Neural progenitor cell (in vitro differentiated cells): ENCODE data around the gene KAZALD1. TPM values are rescaled to one million over a fixed set of nuclear protein-coding genes. Genes with fewer than 3 reads are reported as not detected.

ENCODE experiments used
- DNase-seq: peaks from one replicate; pipeline ENCODE4 v3.0.0-alpha.2; 2016; ENCODE audit warnings: low spot score
- H2AFZ ChIP-seq: fragments of 200-600 bp; sonication (generic); replicated peaks from 2 replicates; pipeline ENCODE4 v1.6.1; 2016; ENCODE audit warnings: antibody characterized with exemption
- H3F3A ChIP-seq: fragments of 200-600 bp; sonication (generic); 2 replicates; pipeline ENCODE4 v1.6.1; 2016; ENCODE audit warnings: antibody characterized with exemption, low read depth
- H3K27ac ChIP-seq: fragments of 200-600 bp; sonication (generic); 2 replicates; pipeline ENCODE4 v1.5.1; 2016; ENCODE audit warnings: mild to moderate bottlenecking
- H3K27me3 ChIP-seq: fragments of 200-600 bp; sonication (generic); 2 replicates; pipeline ENCODE4 v1.6.1; 2016; ENCODE audit warnings: mild to moderate bottlenecking, moderate library complexity
- H3K36me3 ChIP-seq: fragments of 200-600 bp; sonication (generic); 2 replicates; pipeline ENCODE4 v1.5.1; 2016
- H3K4me1 ChIP-seq: fragments of 200-600 bp; sonication (generic); 2 replicates; pipeline ENCODE4 v1.6.1; 2016; ENCODE audit warnings: mixed run types
- H3K4me2 ChIP-seq: fragments of 200-600 bp; sonication (generic); 2 replicates; pipeline ENCODE4 v1.6.1; 2016
- H3K4me3 ChIP-seq: fragments of 200-600 bp; sonication (generic); 2 replicates; pipeline ENCODE4 v1.5.1; 2016
- H3K79me2 ChIP-seq: fragments of 200-600 bp; sonication (generic); 2 replicates; pipeline ENCODE4 v1.6.1; 2016; ENCODE audit warnings: low read depth
- H3K9ac ChIP-seq: fragments of 200-600 bp; sonication (generic); 2 replicates; pipeline ENCODE4 v1.6.1; 2016
- H3K9me3 ChIP-seq: fragments of 200-600 bp; sonication (generic); 2 replicates; pipeline ENCODE4 v1.5.1; 2016; ENCODE audit warnings: low read depth
- H4K20me1 ChIP-seq: fragments of 200-600 bp; sonication (generic); 2 replicates; pipeline ENCODE4 v1.6.1; 2016; ENCODE audit warnings: low read depth
- H3K27ac Mint-ChIP-seq: 3 replicates; pipeline ENCODE4 v1.8.0; 2021; ENCODE audit warnings: mixed read lengths
- H3K27me3 Mint-ChIP-seq: 2 replicates; pipeline ENCODE4 v1.8.0; 2022; ENCODE audit warnings: low read depth, mild to moderate bottlenecking, inconsistent platforms, moderate library complexity, mixed read lengths; ENCODE audit not compliant: insufficient read depth
- H3K36me3 Mint-ChIP-seq: 3 replicates; pipeline ENCODE4 v1.8.0; 2021; ENCODE audit warnings: mixed read lengths
- H3K4me1 Mint-ChIP-seq: 3 replicates; pipeline ENCODE4 v1.8.0; 2021; ENCODE audit warnings: mixed read lengths
- H3K4me3 Mint-ChIP-seq: 3 replicates; pipeline ENCODE4 v1.8.0; 2021; ENCODE audit warnings: mild to moderate bottlenecking, moderate library complexity, mixed read lengths
- H3K9me3 Mint-ChIP-seq: 3 replicates; pipeline ENCODE4 v1.8.0; 2020; ENCODE audit warnings: mixed read lengths
- CTCF ChIP-seq: fragments of 200-600 bp; sonication (generic); IDR thresholded peaks from 2 replicates; pipeline ENCODE4 v1.5.1; 2017; ENCODE audit warnings: antibody characterized with exemption, mild to moderate bottlenecking
- EZH2 ChIP-seq: fragments of 200-600 bp; sonication (generic); IDR thresholded peaks from 2 replicates; pipeline ENCODE4 v1.6.1; 2017; ENCODE audit warnings: antibody characterized with exemption, mild to moderate bottlenecking, moderate library complexity
- EZH2phosphoT487 ChIP-seq: fragments of 200-600 bp; sonication (generic); IDR thresholded peaks from 2 replicates; pipeline ENCODE4 v1.6.1; 2017; ENCODE audit warnings: antibody characterized with exemption
- total RNA-seq: library from RNA; depleted of rRNA; stranded (reverse); fragments of >200 nt; gene quantifications from 2 replicates; pipeline ENCODE4 v1.2.3, GENCODE V29; 2015; ENCODE audit warnings: low replicate concordance

KAZALD1 gene
- total RNA-seq, 1 donor from 2014 or later: 0.77 TPM

- Mint-ChIP-seq H3K27ac (peak overlapping the region; percentile 7), H3K36me3 (no peaks in the 10 kb centered on the region), H3K9me3 (no peaks in the 10 kb centered on the region), H3K27me3 (peaks cover 31% of the 10 kb centered on the region), H3K4me1 (peaks cover 52% of the 10 kb centered on the region), H3K4me3 (peak overlapping the region; percentile 87)
- no peak overlapping the region for H3K9ac ChIP-seq
- no peak overlapping the region for H2AFZ ChIP-seq
- H3K9me3 ChIP-seq: no peaks in the 10 kb centered on the region
- peaks cover 84% of the 10 kb centered on the region for H3K27me3 ChIP-seq
- H3K4me2 ChIP-seq: peak overlapping the region; percentile 79
- H3K4me3 ChIP-seq: no peak overlapping the region
- peaks cover 38% of the 10 kb centered on the region for H3F3A ChIP-seq
- H3K27ac ChIP-seq: no peak overlapping the region
- no peak for DNase-seq
- peaks cover 12% of the 10 kb centered on the region for H3K4me1 ChIP-seq
- H4K20me1 ChIP-seq: peaks cover 15% of the 10 kb centered on the region
- no peaks in the 10 kb centered on the region for H3K36me3 ChIP-seq
- H3K79me2 ChIP-seq: no peaks in the 10 kb centered on the region
- TF ChIP-seq CTCF (no peak), EZH2 (no peak), EZH2phosphoT487 (no peak)
Observed at GRCh38 chr10:101042118-101042517, 19.7 kb upstream of the KAZALD1 start.

- Histone ChIP-seq H3K4me2 (peak overlapping the region; percentile 79), H4K20me1 (peaks cover 22% of the 10 kb centered on the region), H2AFZ (peak overlapping the region; percentile 89), H3K9ac (peak overlapping the region; percentile 16), H3K36me3 (no peaks in the 10 kb centered on the region), H3K79me2 (no peaks in the 10 kb centered on the region), H3K4me1 (peaks cover 19% of the 10 kb centered on the region), H3K27me3 (peaks cover 84% of the 10 kb centered on the region), H3K9me3 (no peaks in the 10 kb centered on the region), H3F3A (peaks cover 38% of the 10 kb centered on the region), H3K27ac (no peak overlapping the region), H3K4me3 (peak overlapping the region; percentile 70)
- Mint-ChIP-seq H3K27me3 (peaks cover 34% of the 10 kb centered on the region), H3K9me3 (no peaks in the 10 kb centered on the region), H3K27ac (peak overlapping the region; percentile 97), H3K36me3 (no peaks in the 10 kb centered on the region), H3K4me1 (peaks cover 57% of the 10 kb centered on the region), H3K4me3 (peak overlapping the region; percentile 87)
- DNase-seq: peak; percentile 98
- no peak for TF ChIP-seq CTCF
- peak; percentile 50 for TF ChIP-seq EZH2
- TF ChIP-seq EZH2phosphoT487: no peak
Observed at GRCh38 chr10:101042667-101043362, 19.0 kb upstream of the KAZALD1 start.

GRCh38 chr10:101043363-101043707 lies 18.5 kb upstream of the KAZALD1 start:
- no peaks in the 10 kb centered on the region for H3K9me3 Mint-ChIP-seq
- peaks cover 53% of the 10 kb centered on the region for H3K4me1 Mint-ChIP-seq
- Histone ChIP-seq H2AFZ (peak overlapping the region; percentile 89), H3K9ac (peak overlapping the region; percentile 16), H4K20me1 (peaks cover 27% of the 10 kb centered on the region), H3K9me3 (no peaks in the 10 kb centered on the region), H3K4me1 (peaks cover 24% of the 10 kb centered on the region), H3F3A (peaks cover 38% of the 10 kb centered on the region), H3K36me3 (no peaks in the 10 kb centered on the region), H3K79me2 (no peaks in the 10 kb centered on the region), H3K27ac (no peak overlapping the region), H3K4me2 (peak overlapping the region; percentile 79), H3K4me3 (peak overlapping the region; percentile 70), H3K27me3 (peaks cover 84% of the 10 kb centered on the region)
- H3K27me3 Mint-ChIP-seq: peaks cover 39% of the 10 kb centered on the region
- H3K36me3 Mint-ChIP-seq: no peaks in the 10 kb centered on the region
- no peak for DNase-seq
- peak overlapping the region; percentile 97 for H3K27ac Mint-ChIP-seq
- peak overlapping the region; percentile 87 for H3K4me3 Mint-ChIP-seq
- TF ChIP-seq EZH2phosphoT487 (no peak), CTCF (no peak), EZH2 (no peak)
